GM06990 (cell line): ENCODE results near the gene SHISA8.

ENCODE experiments used
- DNase-seq: peaks from one replicate; pipeline ENCODE4 v3.0.0-alpha.2; 2011; ENCODE audit not compliant: insufficient read length; ENCODE audit errors: extremely low read depth
- H3K27me3 ChIP-seq: replicated peaks from 2 replicates; pipeline ENCODE4 v1.6.0; 2011; ENCODE audit warnings: low read length; ENCODE audit not compliant: control insufficient read depth, insufficient read depth
- H3K36me3 ChIP-seq: 2 replicates; pipeline ENCODE4 v1.5.1; 2011; ENCODE audit warnings: low read length; ENCODE audit not compliant: control insufficient read depth, insufficient read depth
- H3K4me3 ChIP-seq: replicated peaks from 2 replicates; pipeline ENCODE4 v1.5.1; 2011; ENCODE audit warnings: low read depth, mild to moderate bottlenecking, control low read depth, low read length
- CTCF ChIP-seq: IDR thresholded peaks from 2 replicates; pipeline ENCODE4 v1.5.1; 2011; ENCODE audit warnings: low read length, control low read depth, mild to moderate bottlenecking, inconsistent platforms; ENCODE audit not compliant: insufficient read depth, poor library complexity, severe bottlenecking

SHISA8 gene

DNA sequence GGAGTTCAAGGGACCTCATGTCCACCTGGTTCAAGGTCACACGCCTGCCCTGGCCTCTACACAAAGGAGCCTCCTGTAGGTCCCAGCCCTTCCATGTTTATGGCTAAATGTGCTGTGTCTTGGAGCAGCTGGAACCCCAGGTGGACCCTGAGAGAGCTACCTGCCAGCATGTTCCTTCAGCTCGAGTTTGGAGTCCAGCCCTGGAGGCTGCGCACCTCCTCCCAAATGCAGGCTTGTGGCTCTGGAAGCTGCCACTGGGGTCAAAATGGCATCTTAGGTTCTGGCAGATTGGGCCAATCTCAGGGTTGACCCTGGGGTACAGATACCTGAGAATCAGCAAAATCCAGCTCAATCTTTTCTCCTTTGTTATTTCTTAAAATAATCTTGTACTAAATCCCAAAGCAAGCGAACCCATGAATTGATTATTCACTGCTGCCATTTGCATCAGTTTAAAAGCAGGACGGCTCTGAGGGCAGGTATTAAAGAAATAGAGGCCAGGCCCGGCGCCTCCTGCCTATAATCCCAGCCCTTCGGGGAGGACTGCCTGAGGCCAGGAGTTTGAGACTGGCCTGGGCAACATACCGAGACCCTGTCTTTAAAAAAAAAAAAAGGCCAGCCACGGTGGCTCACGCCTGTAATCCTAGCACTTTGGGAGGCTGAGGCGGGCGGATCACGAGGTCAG lies 8.9 kb upstream of the SHISA8 start:
- no peak for TF ChIP-seq CTCF
- Histone ChIP-seq H3K36me3 (peaks cover 6% of the 10 kb centered on the region), H3K4me3 (peak overlapping the region; percentile 35), H3K27me3 (no peaks in the 10 kb centered on the region)
- no peak for DNase-seq

- no peak for TF ChIP-seq CTCF
- Histone ChIP-seq H3K36me3 (peaks cover 6% of the 10 kb centered on the region), H3K27me3 (no peaks in the 10 kb centered on the region), H3K4me3 (no peak overlapping the region; the same call in none of the 2 replicates)
- DNase-seq: no peak
Measured at GRCh38 chr22:41922940-41923594, 8.2 kb upstream of the SHISA8 start.

- H3K36me3 ChIP-seq: peaks cover 6% of the 10 kb centered on the region
- no peak for DNase-seq
- H3K4me3 ChIP-seq: 0 out of 2 replicates have a peak overlapping the region, but pooled peaks have one; percentile 10
- H3K27me3 ChIP-seq: no peaks in the 10 kb centered on the region
- TF ChIP-seq CTCF: no peak
Measured at GRCh38 chr22:41922328-41922727, 7.5 kb upstream of the SHISA8 start.

GRCh38 chr22:41920271-41920976 lies 5.5 kb upstream of the SHISA8 start:
- TF ChIP-seq CTCF: no peak
- H3K36me3 ChIP-seq: peaks cover 6% of the 10 kb centered on the region
- DNase-seq: peak; percentile 85
- peak overlapping the region; percentile 61 for H3K4me3 ChIP-seq
- H3K27me3 ChIP-seq: no peaks in the 10 kb centered on the region

DNA sequence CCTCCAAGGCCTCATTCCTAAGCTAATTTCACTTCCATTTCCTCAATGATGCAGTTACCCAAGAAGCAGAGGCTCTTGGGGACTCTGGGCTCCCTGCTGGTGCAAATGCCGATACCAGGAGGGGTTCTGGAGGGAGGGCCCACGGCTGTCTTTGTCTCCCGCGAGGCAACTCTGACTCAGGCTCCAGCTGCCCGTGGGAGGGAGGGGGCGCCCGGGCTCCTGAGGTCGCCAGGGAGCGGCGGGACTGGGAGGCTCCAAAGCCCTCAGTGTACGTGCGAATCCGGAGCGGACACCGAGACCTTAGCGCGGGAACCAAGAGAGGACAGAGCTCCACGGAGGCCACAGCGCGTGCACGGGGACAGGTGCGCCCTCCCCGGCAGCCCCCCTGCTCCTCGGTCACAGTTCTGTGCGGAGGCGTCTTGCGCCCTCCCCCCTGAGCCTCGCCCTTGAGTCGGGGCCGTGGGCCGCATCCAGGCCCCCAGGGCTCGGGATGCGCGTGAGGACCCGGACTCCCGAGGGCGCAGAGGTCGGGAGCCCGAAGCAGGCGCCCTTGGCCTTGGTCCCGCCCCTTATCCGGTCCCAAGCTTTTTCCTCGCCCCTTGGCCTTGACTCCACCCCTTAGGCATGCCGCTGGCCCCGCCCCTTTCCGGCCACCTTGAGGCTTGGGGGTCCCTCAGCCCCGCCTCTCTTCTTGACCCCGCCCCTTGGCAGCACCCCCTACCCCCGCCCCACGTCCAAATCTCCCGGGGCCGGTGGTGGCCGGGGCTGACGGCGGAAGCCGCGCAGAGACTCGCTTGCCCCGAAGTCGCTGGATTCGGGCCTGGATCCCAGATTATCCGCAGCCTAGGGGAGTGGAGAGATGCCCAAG lies 4.7 kb upstream of the SHISA8 start:
- TF ChIP-seq CTCF: no peak
- H3K27me3 ChIP-seq: no peaks in the 10 kb centered on the region
- H3K36me3 ChIP-seq: peaks cover 6% of the 10 kb centered on the region
- peak; percentile 88 for DNase-seq
- peak overlapping the region; percentile 61 for H3K4me3 ChIP-seq
